ENCODE measurements around the gene CCDC9B.

The CCDC9B gene

GRCh38 chr15:40289140-40289775 is 51.5 kb downstream of the CCDC9B start:
- no peak for DNase-seq

- no peak for DNase-seq
These were observed 52.8 kb downstream of the CCDC9B start for GRCh38 chr15:40287968-40288367.

- no peak for DNase-seq
These were observed 53.2 kb downstream of the CCDC9B start for GRCh38 chr15:40287505-40287904.

- no peak for DNase-seq
These were observed 53.9 kb downstream of the CCDC9B start for GRCh38 chr15:40286794-40287193.

- DNase-seq: no peak
These were observed 54.6 kb downstream of the CCDC9B start for GRCh38 chr15:40286061-40286532.

- DNase-seq: no peak
These were observed 55.2 kb downstream of the CCDC9B start for GRCh38 chr15:40285554-40286011.

GRCh38 chr15:40285151-40285550 is 55.6 kb downstream of the CCDC9B start:
- DNase-seq: no peak

GRCh38 chr15:40283615-40284300 is 57.0 kb downstream of the CCDC9B start:
- no peak for DNase-seq

GRCh38 chr15:40282869-40283614 is 57.7 kb downstream of the CCDC9B start, which contains the start of gene ANKRD63:
ANKRD63 (minus strand) TSS chr15:40283064; CDS start chr15:40282586, 478 bp downstream.
- no peak for DNase-seq

- DNase-seq: no peak
These were observed 58.4 kb downstream of the CCDC9B start for GRCh38 chr15:40282147-40282868.

GRCh38 chr15:40281801-40282146 is 59.0 kb downstream of the CCDC9B start:
- no peak for DNase-seq
